Fibroblast of the aortic adventitia (primary cell): ENCODE results near the gene AOPEP. TPM values are rescaled to one million over a fixed set of nuclear protein-coding genes. Genes with fewer than 3 reads are reported as not detected.

Experiments
- DNase-seq: peaks from one replicate; pipeline ENCODE4 v3.0.0-alpha.2; 2010; ENCODE audit warnings: low read depth
- H3K4me3 ChIP-seq: 2 replicates; pipeline ENCODE4 v1.5.1; 2011; ENCODE audit warnings: low read depth, mild to moderate bottlenecking, control low read depth, low read length, moderate library complexity
- total RNA-seq: library from RNA; depleted of rRNA; stranded (reverse); fragments of >200 nt; gene quantifications from 2 replicates; pipeline ENCODE4 v1.2.3, GENCODE V29; 2012; ENCODE audit warnings: low replicate concordance
- TF ChIP-seq, protein P1 (sequence below): IDR thresholded peaks from 2 replicates; pipeline ENCODE4 v1.5.1; 2011; ENCODE audit warnings: mild to moderate bottlenecking, low read length, control low read depth, inconsistent platforms; ENCODE audit not compliant: insufficient read depth

AOPEP gene
- total RNA-seq, 1 donor = 39.7 TPM

DNA sequence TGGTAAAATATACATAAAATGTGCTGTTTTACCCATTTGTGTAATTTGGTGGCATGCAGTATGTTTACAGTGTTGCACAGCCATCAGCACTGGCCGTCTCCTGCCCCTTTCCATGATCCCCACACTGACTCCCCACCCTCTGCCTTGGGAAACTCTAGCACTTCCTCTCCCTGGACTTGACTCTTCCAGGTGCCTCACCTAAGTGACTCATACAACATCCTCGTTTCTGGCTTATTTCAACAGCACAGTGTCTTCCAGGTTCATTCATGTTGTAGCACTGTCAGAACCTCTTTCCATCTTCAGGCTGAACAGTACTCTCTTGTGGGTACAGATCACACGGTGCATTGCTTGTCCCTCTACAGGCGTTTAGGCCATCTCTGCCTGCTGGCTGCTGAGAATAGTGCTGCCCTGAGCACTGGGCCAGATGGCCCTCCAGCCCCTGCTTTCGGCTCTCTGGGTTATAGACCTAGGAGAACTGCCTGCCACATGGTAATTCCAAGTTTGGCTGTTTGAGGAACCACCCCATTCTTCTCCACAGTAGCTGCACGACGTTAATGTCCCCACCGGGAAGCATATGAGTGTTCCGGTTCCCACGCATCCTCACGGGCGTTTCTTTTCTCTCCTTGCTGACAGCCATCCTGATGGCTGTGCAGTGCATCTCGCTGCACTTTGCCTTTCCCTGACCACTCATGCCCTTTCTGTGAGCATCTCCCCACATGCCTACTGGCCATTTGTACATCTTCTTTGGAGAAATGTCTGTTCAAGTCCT lies 379.2 kb downstream of the AOPEP start:
- TF ChIP-seq, protein P1, sequence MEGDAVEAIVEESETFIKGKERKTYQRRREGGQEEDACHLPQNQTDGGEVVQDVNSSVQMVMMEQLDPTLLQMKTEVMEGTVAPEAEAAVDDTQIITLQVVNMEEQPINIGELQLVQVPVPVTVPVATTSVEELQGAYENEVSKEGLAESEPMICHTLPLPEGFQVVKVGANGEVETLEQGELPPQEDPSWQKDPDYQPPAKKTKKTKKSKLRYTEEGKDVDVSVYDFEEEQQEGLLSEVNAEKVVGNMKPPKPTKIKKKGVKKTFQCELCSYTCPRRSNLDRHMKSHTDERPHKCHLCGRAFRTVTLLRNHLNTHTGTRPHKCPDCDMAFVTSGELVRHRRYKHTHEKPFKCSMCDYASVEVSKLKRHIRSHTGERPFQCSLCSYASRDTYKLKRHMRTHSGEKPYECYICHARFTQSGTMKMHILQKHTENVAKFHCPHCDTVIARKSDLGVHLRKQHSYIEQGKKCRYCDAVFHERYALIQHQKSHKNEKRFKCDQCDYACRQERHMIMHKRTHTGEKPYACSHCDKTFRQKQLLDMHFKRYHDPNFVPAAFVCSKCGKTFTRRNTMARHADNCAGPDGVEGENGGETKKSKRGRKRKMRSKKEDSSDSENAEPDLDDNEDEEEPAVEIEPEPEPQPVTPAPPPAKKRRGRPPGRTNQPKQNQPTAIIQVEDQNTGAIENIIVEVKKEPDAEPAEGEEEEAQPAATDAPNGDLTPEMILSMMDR = no peak
- H3K4me3 ChIP-seq = no peak overlapping the region
- no peak for DNase-seq

DNA sequence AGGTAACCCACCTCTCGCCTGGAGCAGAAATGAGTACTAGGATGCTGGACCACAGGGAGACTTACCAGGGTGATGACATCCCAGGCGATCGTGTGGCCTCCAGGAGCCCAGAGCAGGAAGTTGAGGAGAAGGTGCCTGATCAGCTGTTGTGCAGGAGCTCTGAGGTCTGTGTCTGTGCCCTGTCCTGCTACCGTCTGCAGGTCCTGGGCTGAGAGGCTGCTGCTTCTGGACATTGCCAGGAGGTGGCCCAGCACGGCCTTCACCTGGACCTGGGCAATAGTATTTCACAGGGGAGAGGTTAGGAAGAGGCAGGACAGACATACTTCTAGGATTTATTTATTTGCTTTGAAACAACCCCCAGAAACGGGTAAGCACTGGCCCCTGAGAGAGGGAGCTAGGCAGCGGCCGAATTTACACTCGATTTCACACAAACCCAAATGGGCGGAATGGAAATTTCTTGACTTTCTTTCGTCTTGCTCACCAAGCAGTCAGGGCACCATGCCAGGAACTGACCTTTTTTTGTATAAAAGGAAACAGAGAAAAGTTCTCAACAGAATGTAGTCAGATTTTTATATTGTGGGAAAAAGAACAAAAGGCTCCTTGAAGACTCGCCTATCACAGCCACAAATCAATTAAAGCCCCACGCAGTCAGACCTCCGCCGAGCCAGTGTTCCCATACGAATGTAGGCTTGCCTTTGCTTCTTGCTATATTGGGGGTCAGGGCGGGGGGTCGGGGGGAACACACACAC lies 380.7 kb downstream of the AOPEP start:
- no peak overlapping the region for H3K4me3 ChIP-seq
- DNase-seq = peak; percentile 77
- TF ChIP-seq, protein P1 = no peak

DNA sequence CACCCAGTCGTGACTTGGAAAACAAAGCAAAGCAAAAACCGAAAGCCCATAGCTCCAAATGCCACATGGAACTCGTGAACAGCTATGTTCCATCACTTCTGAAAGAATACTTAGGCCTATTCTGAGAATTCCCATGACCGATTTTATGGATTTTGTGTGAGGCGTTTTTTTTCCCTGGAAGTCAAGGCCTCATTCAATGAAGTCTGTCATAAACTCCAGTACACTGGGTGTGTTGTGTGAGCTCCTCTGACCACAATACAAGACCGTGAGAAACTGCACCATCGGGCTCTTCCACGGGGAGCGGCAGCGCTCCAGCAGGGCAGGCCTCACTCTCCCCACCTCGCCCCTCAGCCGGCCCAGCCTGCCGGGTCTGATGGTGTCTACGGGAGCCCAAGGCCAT lies 381.5 kb downstream of the AOPEP start:
- no peak overlapping the region for H3K4me3 ChIP-seq
- no peak for DNase-seq
- TF ChIP-seq, protein P1 = no peak

DNA sequence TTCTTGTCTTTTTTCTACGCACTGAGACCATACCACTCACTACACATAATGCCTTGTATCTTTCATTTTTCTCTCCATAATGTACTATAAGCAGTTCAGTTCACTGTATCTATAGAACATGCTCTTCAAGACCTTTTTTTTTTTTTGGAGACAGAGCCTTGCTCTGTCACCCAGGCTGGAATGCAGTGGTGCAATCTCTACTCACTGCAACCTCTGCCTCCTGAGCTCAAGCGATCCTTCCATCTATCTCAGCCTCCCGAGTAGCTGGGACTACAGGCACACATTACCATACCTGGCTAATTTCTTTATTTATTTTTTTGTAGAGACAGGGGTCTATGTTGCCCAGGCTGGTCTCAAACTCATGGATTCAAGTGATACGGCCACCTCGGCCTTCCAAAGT lies 382.3 kb downstream of the AOPEP start:
- DNase-seq = no peak
- H3K4me3 ChIP-seq = no peak overlapping the region
- TF ChIP-seq, protein P1 = no peak

DNA sequence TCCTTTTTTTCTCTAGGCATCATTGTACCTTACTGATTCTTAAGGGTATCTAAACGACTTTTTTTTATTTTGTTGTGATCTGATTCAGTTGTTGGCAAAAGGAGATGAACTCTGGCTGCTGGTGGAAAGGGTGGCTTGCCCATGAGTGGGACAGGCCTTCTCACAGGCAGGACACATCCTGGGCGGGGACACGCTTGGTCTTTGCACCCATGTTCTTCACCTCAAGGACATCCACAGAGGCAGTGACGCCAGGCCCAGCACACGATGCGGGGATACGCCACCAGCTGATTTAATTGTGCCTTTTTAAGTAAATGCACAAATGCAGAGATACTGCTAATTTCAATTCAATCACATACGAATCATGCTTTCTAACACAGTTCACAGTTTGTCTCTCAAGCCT lies 383.0 kb downstream of the AOPEP start:
- TF ChIP-seq, protein P1 = no peak
- no peak overlapping the region for H3K4me3 ChIP-seq
- no peak for DNase-seq

DNA sequence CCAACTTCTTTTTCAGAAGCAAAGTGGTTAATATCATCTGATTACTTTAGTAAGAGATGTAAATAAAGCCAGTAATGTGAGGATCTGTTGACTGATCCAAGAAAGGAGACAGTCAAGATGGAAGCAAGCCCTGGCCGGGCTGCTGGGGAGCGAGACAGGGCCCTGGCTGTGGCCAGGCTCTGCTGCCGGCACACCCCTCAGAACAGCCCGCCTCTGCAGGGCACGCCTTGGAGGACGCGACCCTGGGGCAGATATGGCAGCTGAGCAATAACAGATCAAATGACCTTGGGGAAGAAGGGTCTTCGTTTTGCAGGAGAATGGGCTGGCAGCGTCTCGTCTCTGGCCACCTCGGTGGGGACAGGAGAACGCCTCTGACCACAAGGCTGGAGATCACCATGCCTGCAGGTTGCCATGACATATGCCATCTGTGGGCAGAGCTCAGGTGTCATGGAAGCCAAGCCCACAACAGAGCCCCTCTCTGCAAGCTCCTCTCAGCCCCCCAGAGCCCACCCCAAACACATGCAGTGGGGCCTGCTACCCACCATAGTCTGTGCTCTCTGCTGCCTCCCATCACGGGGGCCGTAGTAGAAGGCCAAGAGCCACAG lies 384.5 kb downstream of the AOPEP start:
- TF ChIP-seq, protein P1 = no peak
- no peak overlapping the region for H3K4me3 ChIP-seq
- DNase-seq = no peak
